Dermis microvascular lymphatic vessel endothelial cell (primary cell): ENCODE data around the gene ZC3H18. TPM values are rescaled to one million over a fixed set of nuclear protein-coding genes. Genes with fewer than 3 reads are reported as not detected.

Experiments
- DNase-seq, 2 donors: peaks; one replicate each; pipeline versions ENCODE4 v3.0.0 to v3.0.0-alpha.2; 2010; ENCODE audit warnings: low read depth in 2 of 2
- total RNA-seq: library from RNA; depleted of rRNA; stranded (reverse); fragments of >200 nt; gene quantifications from 2 replicates; pipeline ENCODE4 v1.2.1, GENCODE V29; 2014

Gene ZC3H18
- 7.4 and 9.1 TPM in 2 replicates for total RNA-seq

DNA sequence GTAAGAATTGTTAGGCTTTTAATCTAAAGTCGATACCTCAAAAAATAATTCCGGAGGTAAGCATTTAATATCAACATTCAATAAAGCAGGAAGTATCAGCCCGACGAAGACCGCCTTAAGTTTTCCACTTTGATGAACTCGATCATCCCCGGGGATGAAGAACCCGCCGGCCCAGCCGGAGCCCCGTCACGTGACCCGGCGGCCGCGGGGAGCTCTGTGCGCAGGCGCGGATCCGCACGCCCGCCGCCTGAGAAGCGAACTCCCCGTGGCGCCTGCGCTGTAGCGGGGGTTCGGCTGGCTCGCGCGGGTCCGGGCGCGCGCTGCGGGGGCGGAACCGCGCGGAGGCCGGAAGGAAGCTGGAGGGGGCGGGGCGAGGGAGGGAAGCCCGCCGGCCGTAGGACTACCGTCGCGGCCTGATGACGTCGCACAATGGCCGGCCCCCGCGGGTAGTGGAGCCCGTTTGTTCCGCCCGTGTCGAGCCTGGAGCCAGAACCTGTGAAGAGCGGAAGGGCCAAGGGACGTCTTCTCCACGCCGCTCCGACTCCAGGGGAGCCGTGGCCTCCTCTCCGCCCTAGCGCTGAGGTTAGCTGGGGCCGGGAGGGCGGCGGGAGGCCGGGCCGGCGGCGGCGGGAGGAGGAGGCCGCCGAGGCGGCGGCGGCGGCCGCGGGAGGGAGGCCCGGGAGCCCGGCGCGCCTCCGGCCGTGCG lies at the start of gene ZC3H18:
Gene ZC3H18, plus strand, starts transcription at position 419 of the 706 bp plus-strand sequence. CDS start 6,721 bp downstream, outside the sequence.
- DNase-seq = peak; percentile 85 to 97

DNA sequence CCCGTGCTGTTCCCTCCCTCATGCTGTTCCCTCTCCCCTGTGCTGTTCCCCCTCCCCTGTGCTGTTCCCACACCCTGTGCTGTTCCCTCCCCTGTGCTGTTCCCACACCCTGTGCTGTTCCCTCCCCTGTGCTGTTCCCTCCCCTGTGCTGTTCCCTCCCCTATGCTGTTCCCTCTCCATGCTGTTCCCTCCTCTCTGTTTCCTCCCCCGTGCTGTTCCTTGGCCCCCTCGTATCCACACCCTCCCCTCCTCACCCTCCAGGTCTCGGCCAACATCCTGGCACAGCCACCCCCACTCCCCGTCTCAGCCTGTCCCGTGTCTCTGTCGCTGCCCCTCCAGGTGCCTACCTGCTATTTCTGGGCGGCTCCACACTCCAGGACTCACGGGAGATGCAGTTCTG lies 48.5 kb upstream of the ZC3H18 start:
- no peak for DNase-seq

DNA sequence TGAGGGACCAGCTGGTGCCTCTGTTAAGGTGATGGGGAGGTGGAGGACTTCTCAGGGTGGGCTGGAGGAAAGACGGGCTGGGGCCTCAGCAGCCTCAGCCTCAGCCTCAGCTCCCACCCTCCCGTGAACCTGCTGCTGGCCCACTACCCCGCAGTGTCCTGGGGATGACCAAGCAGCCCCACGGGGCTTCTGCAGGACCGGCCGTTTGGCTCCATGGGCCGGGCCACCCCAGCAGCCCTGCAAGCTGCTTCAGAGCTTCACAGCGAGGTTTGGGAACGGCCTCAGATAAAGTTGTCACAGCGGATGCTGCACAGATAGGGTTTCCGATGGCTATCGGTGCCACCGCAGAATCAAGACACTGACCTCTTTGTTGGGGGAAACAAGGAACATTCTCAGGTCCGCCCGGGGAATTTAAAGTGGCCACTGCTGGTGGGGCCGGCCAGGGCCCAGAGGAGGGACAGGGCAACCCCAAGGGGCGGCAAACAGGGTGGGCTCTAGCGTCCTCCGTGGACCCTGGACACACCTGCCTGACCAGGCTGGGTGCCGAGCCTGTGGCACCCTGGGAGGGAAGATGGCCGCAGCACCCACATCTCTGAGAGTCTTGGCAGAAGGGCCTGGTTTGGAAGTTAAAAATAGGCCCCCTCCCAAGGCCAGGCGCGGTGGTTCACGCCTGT lies 47.8 kb upstream of the ZC3H18 start:
- no peak for DNase-seq

DNA sequence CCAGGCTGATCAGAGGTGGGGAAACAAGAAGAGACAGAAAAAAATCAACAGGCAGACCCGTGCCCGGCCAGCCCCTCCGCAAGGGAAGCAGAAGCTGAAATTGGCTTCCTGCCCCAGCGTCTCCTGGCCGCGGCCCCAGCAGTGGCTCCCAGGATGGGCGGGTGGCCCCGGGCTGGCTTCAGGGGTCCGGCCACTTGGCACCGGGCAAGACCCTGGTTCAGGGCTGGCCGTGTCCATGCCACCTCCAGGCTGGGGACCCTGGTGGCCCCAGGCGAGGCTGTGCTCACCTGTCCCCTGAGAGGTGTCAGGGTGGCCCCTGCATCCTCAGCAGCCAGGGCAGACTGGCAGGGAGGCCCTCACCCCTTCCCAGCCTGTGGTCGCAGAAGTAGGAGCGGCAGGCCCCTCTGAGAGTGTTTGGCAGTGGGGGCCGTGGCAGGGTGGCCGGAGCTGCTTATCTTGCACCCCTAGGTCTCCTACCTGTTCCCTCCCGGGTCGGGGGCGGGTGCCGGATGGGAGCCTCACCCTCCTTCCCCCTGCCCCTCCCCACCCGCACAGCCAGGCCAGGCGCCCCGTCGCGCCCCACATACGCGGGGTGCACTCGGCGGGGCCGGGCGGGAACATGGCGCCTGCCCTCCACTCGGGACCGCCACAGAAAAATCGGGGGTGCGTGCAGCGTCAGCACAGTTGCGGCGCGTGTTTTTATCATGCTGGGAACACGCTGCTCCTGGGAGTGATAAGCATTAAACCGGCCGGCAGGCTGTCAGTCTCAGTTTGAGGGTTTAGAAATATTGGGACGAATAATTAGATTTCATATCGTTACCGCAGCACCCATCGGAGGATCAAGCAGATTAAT lies 46.7 kb upstream of the ZC3H18 start:
- no peak for DNase-seq

DNA sequence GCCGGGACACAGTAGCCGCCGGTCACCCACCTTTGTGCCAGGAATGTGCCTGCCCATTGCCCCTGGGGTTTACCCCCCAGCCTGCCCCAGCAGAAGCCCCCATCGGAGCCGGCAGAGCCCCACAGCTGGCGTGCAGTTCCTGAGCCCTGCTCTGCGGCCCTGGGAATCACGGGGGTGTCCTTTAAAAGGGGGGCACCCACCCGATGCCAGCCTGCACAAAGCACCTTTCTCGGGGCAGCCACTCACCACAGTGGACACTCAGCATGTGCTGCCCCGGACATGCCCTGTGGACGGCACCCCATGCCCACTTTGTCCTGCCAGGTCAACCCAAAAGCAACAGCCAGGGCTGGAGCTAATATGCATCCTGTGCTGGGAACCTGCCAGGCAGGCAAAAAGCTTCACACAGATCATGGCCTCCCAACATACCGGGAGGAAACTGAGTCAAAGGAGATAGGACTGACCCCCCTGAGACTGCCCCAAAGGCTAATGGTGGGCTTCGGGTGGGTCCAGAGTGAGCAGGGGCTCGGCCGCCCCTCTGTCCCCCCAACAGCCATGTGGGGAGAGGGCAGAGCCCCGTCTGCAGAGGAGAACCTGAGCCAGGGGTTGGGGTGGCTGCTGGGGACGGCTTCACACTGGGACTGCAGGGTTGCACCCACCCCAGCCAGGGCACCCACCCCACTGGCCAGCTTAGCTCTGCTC lies 45.8 kb upstream of the ZC3H18 start:
- DNase-seq = no peak

- DNase-seq = peak; percentile 21 to 29
Observed at GRCh38 chr16:88524973-88525662, 45.1 kb upstream of the ZC3H18 start.

DNA sequence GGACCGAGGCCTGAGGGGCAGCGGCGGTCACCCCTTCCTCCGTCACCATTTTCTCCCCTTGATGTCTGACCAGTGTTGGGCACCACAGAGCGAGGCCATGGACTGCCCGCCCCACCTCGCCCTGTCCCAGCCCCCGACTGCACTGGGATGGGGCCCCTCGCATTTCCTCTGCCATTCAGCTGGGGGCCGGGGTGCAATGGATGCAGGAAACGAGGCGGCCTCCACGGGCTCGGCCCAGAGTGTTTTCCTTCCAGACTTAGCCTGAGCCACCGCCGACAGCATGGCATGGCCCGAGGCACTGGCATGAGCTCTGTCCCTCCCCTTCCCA lies 44.6 kb upstream of the ZC3H18 start:
- DNase-seq = no peak

DNA sequence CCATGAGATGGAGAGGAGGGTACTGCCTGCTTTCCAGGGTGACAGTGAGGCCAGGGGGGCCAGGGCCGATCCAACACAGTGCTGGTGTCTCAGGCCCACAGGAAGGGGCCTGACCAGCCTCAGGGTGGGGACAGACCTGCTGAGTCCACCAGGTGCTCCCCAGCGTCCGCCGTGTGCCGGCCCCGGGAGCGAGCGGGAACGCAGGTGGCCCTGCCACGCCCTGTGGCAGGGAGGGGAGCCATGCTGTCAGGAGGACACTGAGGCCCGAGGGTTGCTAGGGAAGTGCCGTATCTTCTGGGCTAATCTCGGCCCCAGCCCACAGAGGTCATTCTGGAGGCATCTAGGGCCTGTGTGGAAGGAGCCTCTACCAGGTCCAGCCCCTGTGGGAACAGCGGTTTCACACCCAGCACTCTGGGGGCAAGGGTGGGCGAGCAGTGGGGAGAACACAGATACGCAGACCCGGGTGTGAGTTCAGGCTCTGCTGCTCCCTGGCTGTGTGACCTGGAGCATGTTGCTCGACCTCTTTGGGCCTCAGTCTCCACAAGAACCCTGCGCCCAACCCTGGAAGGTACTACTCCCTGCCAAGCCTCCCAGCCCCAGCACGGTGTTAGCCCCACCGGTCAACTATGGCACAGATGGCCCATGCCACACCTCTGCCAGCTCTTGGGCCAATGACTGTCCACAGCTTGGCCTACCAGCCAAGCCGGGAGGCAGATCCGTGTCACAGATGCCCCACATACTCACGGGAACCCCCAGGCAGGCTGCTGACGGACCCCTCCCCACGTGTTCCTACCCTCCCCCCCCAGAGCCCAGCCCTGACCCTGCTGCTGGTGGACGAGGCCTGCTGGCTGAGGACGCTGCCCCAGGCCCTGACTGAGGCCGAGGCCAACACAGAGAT lies 43.9 kb upstream of the ZC3H18 start:
- no peak for DNase-seq

DNA sequence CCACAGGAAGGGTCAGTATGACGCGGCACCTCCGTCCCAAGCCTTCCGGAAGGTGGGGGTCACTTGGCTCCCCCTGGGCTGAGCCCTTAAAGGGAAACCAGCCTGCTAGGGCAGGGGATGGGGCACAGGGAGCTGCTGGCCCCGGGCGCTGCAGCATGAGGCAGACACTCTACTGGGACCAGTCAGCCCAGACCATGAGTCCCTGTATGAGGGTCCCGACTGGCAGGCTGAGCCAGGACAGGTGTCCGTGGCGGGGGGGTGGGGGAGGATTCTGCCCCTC lies 43.4 kb upstream of the ZC3H18 start:
- DNase-seq = peak; percentile 28 to 32

DNA sequence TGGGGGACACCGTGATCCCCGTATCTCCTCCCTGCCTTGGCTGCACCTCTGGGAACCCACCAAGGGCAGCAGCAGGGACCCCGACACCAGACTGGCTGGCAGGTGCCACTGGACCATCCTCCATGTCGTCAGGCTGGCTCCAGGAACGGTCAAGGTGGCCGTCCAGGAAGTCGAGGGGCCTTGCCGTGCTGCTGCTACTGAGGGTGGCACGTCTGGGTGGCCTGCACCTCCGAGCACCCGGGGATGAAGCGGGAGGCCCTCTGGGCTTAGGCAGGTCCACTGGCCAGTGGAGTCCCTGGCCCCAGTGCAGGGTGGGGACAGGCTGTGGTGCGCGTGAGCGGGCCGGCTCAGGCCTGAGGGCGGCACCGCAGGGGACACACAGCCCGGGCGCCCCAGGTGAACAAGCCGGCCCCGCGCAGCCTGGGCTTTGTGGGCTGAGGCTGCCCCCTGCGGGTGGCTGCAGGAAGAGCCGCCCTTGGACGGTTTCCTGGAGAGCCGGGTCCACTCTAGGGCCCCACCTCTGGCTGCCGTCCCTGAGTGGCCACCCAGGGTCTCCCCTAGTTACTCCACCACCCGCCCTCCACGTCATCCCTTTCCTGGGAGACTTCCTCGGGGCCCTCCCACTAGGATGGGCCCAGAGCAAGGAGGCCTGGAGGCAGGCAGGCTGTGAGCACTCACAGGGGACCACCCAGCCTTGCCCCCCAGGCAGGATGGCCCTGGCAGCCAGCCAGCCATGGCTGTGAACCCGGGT lies 42.8 kb upstream of the ZC3H18 start:
- peak; percentile 23 to 57 for DNase-seq

DNA sequence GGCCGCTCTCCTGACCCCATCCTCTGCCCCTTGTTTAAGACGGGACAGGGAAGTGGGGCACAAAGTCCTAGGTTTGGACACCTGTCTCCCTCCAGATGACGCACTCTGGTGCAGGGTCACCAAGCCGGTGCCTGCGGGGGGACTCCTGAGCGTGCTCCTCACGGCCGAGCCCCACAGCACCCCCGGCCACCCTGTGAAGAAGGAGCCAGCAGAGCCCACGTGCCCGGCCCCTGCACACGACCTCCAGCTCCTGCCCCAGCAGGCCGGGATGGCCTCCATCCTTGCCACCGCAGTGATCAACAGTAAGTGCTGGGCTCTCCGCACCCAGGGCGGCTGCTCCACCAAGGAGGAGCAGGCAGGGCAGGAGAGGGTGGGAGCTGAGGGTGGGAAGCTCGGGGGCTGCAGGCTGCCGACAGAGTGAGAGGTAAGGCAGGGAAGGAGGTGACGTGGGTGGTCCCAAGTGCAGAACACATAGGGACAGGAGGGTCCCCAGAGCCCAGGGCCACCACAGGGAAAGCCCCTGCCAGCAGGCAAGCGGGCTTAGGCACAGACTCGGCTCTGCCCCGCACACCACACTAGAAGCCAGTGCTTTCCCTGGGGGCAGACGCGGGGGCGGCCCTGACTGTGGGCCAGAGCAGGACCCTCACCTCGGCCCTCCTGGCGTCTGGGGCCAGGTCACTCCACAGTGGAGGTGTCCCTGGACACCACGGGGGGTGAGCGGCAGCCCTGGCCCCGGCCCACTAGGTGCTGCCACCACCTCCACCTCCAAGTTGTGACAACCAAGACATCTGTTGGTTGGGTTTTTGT lies 42.1 kb upstream of the ZC3H18 start:
- no peak for DNase-seq

GRCh38 chr16:88528902-88529318 lies 41.3 kb upstream of the ZC3H18 start:
- DNase-seq = no peak

DNA sequence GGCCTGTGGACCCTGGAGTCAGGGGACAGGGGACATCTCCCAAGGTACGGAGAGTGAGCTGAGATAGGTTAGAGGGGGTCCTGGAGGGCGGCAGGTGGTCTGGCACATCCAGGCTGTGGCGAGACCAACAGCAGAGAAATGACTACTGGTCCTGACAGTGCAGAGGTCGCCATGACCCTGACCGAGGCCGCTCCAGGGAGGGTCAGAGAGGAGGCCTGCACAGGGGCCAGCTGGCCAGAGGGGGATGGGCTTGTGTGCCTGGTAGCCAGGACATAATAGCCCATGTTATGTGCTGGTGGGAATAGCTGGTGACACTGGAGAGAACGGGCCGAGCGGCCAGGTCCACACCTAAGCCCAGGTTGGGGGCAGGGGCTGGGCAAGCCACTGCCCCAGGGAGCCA lies 40.6 kb upstream of the ZC3H18 start:
- no peak for DNase-seq

GRCh38 chr16:88530051-88530857 lies 39.9 kb upstream of the ZC3H18 start:
- no peak for DNase-seq

- no peak for DNase-seq
Observed at GRCh38 chr16:88530858-88531203, 39.4 kb upstream of the ZC3H18 start.

DNA sequence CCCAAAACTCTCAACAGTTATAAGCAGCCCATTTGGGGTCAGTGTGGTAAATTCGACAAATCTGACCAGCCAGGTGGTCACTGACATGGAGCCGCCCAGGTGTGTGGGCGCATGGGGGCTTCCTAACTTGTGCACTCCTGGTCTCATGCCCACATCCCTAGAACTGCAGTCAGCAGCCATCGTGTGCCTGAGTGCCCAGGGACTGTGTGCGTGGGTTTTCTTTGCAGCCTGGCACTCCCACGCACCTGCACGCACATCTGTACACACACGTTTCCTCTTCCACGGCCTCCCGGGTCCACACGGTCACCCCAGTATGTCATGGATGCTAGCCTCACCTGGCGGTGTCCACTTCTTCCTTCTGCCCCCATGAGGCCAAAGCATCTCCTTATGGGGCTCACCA lies 38.9 kb upstream of the ZC3H18 start:
- DNase-seq = no peak

DNA sequence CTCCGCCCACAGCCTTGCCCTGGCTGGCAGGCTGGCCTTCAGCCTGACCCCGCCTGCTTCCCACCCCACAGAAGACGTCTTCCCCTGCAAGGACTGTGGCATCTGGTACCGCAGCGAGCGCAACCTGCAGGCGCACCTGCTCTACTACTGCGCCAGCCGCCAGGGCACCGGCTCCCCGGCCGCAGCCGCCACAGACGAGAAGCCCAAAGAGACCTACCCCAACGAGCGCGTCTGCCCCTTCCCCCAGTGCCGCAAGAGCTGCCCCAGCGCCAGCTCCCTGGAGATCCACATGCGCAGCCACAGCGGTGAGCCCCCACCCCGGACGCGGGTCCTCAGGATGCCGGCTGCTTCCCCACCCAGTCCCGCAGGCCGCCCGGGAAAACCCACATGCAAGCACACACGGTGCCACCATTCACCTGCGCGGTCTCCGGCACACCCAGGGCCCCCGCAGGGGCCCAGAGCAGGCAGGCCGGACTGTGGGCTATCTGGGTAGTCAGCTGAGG lies 38.2 kb upstream of the ZC3H18 start:
- no peak for DNase-seq
